Measurements from ENCODE around the gene CLDN2.
A peak's percentile ranks its signal among the peaks of the same experiment; 100 is the strongest.
"Not testable (repeated sequence)": the region's sequence is repeated elsewhere in the genome, so short reads cannot be mapped to it uniquely, and the experiment has no call there.

Gene CLDN2, protein sequence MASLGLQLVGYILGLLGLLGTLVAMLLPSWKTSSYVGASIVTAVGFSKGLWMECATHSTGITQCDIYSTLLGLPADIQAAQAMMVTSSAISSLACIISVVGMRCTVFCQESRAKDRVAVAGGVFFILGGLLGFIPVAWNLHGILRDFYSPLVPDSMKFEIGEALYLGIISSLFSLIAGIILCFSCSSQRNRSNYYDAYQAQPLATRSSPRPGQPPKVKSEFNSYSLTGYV

DNA sequence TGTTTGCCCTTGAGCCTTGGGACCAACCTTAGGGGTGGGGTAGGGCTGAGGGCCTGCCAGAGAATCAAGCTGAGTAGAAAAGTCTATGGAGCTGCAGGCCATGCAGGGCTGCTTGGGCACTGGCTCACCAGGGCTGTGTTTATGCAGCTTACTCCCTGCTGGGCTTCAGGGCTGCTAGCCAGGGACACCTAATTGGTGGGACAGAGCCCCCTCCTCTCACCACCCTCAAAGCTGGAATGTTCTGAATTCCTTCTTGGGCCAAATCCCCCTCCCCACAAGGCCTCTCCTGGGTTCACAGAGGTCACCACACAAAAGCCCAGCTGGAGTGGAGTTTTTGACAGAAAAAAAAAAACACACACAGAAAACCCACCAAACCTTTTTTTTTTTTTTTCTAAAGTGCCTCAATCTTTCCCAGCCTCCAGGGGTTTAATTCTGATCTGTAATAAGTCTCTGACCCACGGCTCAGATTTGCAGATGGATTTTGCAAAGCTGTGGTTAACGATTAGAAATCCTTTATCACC is at the start of gene CLDN2:
TSS of gene CLDN2 (plus strand) at position 471 of the 521 bp plus-strand sequence. CDS start 7,827 bp downstream, outside the sequence.
- no peak for DNase-seq

DNA sequence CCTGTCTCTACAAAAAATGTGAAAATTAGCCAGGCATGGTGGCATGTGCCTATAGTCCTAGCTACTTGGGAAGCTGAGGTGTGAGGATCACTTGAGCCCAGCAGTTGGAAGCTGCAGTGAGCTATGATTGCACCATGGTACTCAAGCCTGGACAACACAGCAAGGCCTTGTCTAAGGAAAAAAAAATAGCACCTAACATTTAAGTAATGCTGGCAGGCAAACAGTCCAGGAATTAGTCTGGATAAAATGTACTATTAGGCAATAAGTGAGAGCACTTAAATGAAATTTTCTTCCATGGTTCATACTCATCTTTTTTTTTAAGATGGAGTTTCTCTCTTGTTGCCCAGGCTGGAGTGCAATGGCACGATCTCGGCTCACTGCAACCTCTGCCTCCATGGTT is 47.4 kb upstream of the CLDN2 start:
- not testable (repeated sequence) for DNase-seq

DNA sequence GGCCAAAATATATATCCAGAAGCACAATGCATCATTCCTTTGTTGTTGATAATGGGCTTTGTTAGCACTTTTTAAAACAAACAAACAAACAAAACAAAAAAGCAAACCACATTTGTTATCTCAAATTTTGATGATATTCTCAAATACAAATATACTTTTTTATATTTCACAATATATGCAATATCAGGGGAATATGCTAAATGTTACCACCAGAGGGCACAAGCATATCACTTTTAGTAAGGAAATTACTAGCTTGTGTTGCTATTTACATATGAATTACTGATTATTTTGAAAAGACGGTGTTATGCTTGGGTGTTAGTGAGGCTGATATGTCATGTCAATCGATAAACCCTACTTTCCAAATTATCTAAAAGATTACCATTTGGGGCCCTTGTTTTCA is 46.1 kb upstream of the CLDN2 start:
- DNase-seq: no peak

DNA sequence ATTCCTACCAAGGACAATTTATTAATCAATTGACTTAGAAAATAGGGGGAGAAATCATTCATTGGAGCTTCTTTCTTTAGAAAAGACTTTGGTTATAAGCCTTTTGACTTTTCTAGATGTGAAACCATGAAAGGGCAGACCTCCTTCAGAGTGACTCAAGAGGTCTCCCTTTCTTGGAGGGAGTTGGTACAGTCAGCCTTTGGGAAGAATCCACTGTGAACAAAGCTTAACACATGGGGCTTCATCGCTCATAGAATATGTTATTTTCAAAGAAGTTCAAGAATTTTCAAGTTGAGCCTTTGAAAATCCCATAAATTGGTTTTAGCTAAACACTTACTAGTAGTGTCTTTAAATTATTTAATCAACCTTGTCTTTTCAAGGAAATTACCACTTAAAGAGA is 45.1 kb upstream of the CLDN2 start:
- DNase-seq: no peak

DNA sequence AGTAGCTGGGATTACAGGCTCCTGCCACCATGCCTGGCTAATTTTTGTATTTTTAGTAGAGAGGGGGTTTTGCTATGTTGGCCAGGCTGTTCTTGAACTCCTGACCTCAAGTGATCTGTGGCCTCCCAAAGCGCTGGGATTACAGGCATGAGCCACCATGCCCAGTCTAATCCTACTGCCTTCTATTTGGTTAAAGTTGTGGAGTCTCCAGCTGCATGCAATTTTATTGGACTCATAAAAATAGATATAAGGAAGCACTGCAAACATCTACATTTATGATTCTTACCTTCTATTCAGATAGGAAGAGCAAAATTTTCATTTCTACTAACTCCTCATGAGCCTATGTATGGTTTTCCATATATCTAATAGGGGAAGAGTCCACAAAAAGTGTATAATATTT is 30.7 kb upstream of the CLDN2 start:
- no peak for DNase-seq

DNA sequence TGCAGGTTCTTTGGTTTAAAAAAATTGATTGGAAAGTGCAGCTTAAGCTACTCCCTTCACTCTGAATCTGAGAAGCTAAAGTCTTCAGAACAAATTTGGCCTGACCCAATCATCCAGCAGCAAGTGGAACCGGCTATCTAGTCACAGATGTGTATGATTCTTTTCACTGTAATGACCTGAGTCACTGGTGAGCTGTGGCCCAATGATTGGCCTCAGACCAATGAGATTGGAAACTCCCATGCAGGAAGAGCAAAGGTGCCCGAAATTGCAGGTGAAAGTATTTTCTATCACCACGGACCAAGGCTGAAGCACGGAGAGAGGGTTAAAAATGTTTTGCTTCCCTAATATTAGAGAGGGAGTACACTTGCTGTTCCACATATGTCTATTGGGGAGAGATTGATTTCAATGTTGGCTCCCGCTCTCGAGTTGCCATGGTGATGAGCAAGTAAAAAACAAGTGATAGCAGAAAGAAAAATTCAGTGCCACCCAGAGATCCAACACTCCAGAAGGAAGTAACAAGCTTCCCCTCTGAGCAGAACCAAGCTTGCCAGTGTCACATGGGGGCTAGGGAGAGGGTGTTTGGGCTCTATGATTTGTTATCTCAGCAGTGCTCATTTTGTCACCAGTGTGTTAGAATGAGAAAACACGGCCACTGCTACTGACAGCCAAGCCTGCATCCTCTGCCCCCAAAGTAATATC is 28.3 kb upstream of the CLDN2 start:
- no peak for DNase-seq

DNA sequence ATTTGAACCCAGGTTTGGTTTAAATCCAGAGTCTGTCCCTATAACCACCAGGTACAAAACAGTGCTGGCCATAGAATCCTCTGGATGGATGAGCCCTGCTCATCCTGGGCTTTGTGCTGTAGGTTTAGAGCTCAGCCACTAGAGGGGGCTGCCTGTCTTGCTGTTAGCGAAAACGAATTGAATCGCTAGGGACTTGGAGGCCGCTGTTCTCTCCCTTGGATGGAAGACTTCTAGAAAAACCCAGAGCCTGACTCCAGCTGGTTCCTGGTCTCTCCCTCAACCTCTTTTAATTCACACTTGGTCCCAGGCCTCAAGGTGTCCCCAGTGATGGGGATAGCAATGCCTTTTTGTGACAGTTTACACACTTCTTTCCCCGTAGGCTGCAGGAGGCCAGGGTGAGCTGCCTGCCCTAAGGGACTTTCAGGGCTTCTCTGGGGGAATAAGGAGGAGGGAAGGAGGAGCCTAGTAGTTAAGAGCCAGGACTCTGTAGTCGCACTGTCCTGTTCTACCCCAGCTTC is 25.8 kb upstream of the CLDN2 start:
- DNase-seq: peak; percentile 19

DNA sequence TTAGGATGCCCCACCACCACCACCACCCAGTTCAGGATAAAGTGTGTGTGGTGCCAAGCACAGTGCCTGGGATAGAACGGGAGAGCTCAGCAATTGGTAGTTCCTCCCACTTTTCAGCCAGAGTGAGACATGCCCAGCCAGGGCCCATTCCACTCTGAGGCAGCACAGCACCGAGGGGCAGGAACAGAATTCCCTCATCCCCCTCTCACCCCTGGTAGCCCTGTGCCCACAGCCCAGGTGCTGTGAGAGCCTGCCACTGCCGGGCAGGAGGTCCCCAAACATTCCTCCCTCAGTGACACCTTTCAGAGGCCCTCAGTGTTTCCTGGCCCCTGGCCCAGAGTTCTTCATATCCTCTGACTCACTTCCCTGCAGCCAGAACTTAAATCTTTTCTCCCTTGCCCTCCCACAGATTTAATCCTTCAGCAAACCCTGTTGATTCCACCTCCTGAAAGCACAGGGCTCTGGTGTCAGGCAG is 25.2 kb upstream of the CLDN2 start:
- no peak for DNase-seq

DNA sequence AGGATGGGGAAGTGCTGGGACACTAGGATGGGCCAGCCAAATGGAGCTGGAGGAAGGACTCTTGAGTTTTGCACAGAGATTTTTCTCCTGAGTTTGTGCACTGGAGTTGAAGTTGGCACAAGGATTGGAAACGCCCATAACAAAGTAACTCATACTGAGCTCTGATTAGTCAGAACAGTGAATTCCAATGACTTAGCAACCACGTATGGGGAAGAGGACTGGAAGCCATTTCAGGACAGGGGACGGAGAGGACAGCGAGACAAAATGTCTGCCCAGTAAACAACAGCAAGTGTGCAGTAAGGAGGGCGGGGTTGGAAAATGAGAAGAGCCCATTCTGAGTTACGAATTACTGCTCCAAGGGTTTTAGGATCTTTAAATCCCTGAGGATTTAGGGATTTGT is 22.9 kb upstream of the CLDN2 start:
- no peak for DNase-seq

DNA sequence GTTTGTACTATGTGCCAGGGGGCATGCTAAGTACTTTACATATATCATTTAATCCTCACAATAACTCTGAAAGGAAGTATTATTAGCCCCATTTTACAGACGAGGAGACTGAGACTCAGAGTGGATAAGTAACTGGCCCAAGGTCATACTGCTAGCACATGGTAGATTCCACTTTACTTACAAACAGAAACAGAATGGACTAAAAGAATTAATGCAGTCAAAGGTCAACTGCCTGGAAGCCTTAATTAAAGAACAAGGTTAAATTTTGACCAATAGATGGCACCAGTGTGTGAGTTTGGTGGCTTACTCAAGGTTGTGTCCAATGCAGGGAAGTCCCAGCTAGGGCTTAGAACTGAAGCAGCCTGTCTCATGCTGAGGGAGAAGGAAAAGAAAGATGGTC is 21.7 kb upstream of the CLDN2 start:
- DNase-seq: no peak

DNA sequence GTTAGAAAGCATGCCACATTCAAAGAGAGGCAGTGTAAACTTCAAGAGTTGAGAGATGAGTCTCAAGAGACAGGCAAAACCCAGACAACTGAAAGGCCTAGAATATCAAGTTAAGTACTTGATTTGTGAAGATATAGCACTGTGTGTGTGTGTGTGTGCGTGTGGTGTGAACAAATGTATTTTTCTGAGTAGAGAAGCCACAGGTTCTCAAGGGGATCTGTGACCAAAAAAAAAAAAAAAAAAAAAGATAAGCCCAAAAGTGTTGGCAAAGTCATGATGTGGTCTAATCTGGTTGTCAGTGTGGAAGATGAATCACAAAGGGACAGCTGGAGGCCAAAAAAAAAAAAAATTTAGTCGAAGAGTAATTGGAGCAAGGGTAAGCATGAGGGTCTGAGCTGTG is 20.9 kb upstream of the CLDN2 start:
- DNase-seq: no peak

DNA sequence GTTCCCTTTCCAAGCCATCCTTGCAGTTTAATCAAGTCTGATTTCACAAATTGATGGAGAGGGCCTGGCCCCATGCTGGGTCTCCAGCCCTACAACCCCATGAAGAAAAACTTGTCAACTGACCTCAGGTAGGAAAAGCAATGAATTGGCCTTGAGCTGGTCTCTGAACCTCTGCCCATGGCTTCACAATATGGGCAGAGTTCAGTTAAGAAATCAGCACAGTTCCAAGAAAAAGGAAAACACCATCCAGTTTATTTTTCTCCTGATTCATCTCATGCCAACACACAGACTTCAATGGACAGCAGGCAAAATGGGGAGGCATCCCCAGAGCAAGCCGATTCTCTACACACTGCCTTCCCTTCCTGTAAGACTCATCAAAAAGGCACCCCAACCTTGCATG is 20.4 kb upstream of the CLDN2 start:
- no peak for DNase-seq

DNA sequence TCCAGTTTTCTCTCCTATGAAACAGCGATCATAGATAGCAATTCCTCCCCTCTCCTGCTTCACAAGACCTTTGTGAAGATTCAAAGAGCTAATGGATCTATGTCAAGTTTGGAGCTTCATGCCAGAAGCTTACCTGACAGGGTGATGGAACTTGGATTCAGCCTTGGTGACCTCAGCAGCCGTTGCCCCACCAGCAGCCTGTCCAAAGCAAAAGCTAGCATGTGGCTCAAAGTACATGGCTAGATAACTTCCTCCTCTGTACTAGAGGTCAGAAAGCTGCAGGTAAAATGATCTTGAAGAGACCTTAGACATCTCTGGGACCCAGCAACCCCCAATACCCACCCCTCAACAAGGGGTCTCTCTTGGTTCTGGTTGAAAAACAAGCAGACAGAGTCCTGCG is 18.9 kb upstream of the CLDN2 start:
- no peak for DNase-seq

DNA sequence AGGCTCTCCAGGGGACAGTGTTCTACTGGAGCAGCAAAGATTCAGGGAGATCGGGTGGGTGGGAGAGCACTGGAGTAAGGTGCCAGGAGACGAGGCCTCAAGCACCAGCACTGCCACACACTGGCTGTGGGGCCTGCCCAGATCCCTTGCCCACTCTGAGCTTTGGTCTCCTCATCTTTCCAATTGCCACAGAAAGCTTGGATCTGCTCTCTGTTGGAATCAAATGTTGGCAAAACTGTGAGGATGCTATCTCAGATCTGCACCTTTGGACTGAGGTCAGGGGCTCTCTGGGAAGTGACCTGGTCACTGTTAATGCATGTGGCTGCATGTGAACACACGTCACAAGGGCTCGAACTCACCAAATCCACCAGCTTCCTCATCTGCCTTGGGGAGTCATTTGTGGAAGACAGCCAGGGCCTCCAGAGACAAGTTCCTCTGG is 18.4 kb upstream of the CLDN2 start:
- no peak for DNase-seq

DNA sequence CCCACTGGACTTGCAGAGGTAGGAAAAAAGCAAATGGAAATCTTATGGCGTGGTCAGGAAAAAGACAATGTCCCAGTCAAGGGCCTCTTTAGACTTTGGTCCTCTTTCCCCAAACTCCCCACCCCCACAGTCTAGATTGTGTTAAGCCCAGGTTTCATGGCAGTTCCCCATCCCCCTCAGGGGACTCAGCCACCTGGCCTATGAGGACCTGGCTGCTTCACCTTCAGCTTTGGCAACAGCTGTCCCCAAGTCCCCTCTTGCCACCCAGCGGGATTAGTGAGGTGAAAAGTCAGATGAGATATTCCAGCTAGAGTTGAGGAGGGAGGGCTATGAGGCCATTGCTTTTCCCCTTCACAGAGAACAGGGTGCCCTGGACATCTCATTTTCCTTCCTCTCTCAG is 17.5 kb upstream of the CLDN2 start:
- DNase-seq: no peak

DNA sequence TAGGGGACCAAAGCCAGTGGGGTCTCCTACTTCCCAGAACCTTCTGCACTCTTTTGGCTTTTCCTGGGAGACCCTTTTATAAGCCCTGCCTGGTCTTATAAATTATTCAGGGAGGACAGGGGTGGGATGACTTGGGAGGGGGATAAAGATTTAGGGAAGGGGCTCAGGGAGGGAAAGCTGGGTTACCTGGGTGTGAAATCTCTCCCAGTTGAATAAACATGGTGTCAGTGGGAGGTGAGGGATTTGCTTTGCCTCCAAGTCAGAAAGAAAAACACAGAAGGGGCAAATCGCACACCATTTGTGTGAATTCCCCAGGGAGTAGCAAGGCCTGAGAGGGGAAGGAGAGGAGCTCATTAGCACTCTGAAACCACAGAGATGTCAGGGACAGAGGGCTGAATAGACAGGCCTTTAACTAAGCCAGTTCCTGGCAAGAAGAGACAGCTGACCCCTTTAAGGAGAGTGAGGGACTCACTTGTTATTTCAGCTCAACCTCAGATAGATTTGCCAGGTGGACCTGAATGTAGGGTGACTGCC is 16.8 kb upstream of the CLDN2 start, which contains the start of gene RIPPLY1:
TSS of gene RIPPLY1 (minus strand) at position 51 of the 534 bp plus-strand sequence. CDS start 54 bp downstream, outside the sequence.
- DNase-seq: no peak

DNA sequence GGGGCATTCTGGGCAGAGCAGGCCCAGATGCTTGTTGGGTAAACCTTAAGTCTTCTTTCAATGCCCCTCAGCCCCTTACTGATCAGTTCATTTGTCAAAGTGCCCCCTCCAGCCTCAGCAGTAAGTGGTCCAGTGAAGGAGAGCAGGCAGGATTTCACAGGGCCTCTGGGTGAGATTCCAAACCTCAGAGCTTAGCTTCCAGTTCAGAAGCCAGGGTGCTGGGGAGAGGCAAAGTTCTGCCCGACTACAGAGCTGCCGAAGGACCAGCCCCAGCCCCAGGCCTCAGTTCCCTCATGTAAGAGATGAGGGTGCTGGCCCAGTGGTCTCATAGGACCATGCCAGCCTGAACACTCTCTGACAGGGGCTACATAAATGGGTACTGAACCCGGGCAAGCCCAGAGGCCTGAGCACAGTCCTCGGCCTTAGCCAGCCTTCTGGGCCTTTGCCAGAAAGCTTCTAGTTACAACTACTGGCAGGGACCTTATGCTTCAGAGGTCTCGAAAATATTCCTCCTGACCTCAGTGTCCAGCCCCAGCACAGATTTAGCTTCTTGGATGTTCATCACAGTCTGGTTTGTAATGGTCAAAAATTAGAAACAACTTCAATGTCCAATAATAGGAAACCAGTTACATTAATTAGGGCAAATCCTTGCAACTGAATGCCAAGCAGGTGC is 16.2 kb upstream of the CLDN2 start:
- DNase-seq: no peak

DNA sequence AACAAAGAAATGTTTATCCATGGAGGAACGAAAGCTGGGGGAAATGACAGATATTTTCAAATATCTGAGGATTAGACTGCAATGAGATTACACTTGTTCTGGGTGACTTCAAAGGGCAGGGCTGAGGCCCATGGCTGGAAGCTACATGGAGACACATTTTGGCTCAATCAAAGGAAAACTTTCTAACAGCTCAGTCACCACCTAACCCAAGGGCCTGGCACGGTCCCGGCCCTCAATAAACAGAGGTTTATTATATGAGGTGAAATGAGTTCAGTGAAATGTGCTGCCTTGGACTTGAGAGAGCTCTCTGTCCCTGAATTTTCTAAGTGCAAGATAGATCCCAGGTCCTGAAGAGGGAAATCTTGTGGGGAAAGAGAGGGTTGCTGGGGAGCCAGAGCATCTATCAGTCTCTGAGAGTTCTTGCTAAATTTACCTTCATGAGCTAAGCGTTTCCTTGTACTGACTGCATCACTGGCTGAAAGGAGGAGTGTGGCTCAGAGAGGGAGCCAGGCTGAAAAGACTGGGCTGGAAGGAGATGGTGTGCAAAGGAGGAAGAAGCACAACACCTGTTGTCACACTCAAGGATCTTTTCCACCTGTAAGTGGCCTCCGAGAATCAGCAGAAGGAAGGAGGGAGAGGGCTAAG is 15.0 kb upstream of the CLDN2 start:
- no peak for DNase-seq

DNA sequence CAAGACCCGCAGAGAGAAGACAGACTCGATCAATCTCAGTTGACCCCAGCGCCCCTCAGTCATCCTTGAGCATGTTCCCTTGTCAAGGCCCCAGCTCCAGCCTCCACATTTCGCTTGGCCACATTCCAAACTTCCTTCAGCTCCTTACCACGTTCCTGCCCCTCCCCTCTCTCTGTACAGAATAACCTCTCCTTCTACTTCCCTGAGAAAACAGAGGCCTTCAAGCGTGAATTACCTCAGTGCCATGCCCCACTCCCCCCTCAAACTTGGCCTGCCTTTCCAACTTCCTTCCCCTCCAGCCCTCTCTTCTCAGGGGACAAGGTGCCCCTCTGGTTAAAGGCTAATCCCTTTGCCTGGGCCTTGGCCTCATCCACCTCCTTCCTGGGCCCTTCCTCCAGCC is 13.8 kb upstream of the CLDN2 start:
- DNase-seq: no peak

DNA sequence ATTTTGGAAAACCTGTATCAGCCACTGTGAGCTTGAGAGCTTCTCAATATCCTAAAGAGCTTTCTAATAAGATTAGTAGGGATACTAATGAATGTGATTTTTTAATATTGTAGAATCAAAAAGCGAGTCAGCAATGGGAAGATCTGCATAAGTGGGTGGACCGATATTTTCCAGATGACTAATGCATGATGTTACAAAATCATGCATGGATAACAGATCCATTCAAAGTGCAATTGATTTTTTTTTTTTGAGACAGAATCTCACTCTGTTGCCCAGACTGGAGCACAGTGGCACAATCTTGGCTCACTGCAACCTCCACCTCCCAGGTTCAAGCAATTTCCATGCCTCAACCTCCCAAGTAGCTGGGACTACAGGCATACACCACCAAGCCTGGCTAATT is 7.3 kb upstream of the CLDN2 start:
- no peak for DNase-seq

DNA sequence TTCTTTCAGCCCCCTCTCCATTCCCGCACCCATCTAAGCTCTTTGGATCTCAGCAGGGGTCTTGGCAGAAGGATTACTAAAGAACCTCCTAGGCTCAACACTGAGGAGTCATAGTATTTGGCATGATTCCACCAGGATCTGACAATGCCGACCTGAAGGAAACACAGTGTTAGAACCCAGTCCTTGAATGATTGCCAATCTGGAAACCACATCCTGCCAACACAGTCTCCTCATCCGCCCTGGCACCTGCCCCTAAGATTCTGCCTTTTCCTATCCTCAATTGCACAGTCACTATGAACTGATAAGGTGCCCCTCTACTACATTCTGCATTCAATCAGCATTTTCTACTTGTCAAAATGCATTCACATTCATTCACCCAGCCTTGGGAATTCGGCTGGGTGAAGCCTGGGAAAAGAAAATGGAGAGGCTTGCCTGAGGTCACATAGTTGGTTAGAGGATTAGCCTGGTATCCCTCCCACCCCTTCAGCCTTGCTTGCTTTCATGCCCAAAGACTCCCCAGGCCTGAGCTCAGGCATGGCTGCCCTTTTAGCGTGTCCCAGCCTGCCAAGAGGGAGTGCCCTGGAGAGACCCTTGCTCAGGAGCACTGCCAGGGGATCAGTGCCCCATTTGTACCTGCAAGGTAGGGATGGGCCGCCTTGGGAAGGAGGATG is 2.2 kb upstream of the CLDN2 start:
- no peak for DNase-seq

DNA sequence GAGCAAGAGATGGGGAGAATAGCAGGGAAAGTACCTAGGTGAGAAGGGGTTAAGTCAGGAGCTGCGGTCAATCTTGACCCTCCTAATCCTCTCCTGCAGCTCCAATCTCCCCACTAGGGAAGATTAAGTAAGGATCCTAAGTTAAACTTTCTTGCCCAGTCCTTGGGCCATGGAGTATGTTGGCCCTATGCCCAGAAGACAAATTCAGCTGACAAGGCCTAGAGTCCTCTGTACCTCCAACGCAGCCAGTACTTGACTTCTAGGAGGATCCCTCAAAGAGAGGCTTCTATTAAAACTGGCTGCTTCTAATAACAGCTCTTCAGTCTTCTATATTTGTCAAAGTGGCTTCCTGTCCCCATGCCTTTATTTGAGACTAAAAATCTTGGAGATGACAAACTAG is 1.4 kb downstream of the CLDN2 start:
- no peak for DNase-seq

Measured in CD4-positive, alpha-beta T cell treated with Interferon gamma for 1 hour (primary cell).